ENCODE measurements around the gene ENTPD3. TPM values are rescaled to one million over a fixed set of nuclear protein-coding genes. Genes with fewer than 3 reads are reported as not detected.

ENTPD3 gene
- total RNA-seq, 1 donor: 0.36 TPM

- H3K79me2 ChIP-seq (ENCODE audit: insufficient read depth, low read length): no peaks in the 10 kb centered on the region
- H2AFZ ChIP-seq (ENCODE audit: low read length): no peak overlapping the region
- TF ChIP-seq, protein P1, sequence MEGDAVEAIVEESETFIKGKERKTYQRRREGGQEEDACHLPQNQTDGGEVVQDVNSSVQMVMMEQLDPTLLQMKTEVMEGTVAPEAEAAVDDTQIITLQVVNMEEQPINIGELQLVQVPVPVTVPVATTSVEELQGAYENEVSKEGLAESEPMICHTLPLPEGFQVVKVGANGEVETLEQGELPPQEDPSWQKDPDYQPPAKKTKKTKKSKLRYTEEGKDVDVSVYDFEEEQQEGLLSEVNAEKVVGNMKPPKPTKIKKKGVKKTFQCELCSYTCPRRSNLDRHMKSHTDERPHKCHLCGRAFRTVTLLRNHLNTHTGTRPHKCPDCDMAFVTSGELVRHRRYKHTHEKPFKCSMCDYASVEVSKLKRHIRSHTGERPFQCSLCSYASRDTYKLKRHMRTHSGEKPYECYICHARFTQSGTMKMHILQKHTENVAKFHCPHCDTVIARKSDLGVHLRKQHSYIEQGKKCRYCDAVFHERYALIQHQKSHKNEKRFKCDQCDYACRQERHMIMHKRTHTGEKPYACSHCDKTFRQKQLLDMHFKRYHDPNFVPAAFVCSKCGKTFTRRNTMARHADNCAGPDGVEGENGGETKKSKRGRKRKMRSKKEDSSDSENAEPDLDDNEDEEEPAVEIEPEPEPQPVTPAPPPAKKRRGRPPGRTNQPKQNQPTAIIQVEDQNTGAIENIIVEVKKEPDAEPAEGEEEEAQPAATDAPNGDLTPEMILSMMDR (IDR thresholded peaks at IDR 0.05; ENCODE audit: extremely low read depth, low read depth, low read length): no peak
- H3K4me1 ChIP-seq (ENCODE audit: insufficient read depth, low read length): no peaks in the 10 kb centered on the region
- H3K4me2 ChIP-seq (ENCODE audit: insufficient read depth, low read length): no peak overlapping the region
- no peak overlapping the region for H3K27ac ChIP-seq (ENCODE audit: low read depth, low read length)
- no peaks in the 10 kb centered on the region for H3K9me3 ChIP-seq (ENCODE audit: low read depth, low read length)
- no peak overlapping the region for H3K4me3 ChIP-seq (ENCODE audit: insufficient read depth, low read length)
- H3K27me3 ChIP-seq (ENCODE audit: insufficient read depth, low read length): no peaks in the 10 kb centered on the region
- H3K36me3 ChIP-seq (ENCODE audit: insufficient read depth, low read length): no peaks in the 10 kb centered on the region
- DNase-seq (ENCODE audit: insufficient read length, low spot score, missing footprints): no peak
- no peaks in the 10 kb centered on the region for H4K20me1 ChIP-seq (ENCODE audit: insufficient read depth, low read length)
These were observed 45.8 kb downstream of the ENTPD3 start for GRCh38 chr3:40432793-40433192.

DNA sequence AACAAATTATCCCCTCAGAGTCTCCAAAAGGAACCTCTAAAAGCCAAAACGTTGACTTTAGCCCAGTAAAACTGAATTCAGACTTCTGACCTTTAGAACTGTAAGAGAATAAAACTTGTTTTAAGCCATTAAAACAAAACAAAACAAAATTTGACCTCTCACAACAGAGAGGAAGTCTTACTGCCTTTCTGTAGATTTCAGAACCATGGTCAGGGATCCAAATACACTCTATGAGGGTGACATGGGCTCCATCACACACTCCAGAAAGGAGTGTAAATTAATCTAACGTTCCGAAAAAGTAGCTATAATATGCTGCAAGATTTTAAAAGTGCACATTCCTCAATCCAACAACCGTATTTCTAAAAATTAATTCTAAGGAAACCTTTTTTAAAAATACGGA lies 50.9 kb downstream of the ENTPD3 start:
- Histone ChIP-seq H3K4me2 (ENCODE audit: insufficient read depth, low read length) (no peak overlapping the region), H3K4me1 (ENCODE audit: insufficient read depth, low read length) (no peaks in the 10 kb centered on the region)
- no peak for DNase-seq (ENCODE audit: insufficient read length, low spot score, missing footprints)

GRCh38 chr3:40445062-40445461 lies 58.1 kb downstream of the ENTPD3 start:
- DNase-seq (ENCODE audit: insufficient read length, low spot score, missing footprints): no peak
- no peaks in the 10 kb centered on the region for H3K36me3 ChIP-seq (ENCODE audit: insufficient read depth, low read length)
- H3K27ac ChIP-seq (ENCODE audit: low read depth, low read length): no peak overlapping the region
- H3K4me1 ChIP-seq (ENCODE audit: insufficient read depth, low read length): no peaks in the 10 kb centered on the region
- TF ChIP-seq, protein P1 (IDR thresholded peaks at IDR 0.05; ENCODE audit: extremely low read depth, low read depth, low read length): no peak
- no peak overlapping the region for H2AFZ ChIP-seq (ENCODE audit: low read length)
- H3K79me2 ChIP-seq (ENCODE audit: insufficient read depth, low read length): no peaks in the 10 kb centered on the region
- H3K9me3 ChIP-seq (ENCODE audit: low read depth, low read length): no peaks in the 10 kb centered on the region
- H3K27me3 ChIP-seq (ENCODE audit: insufficient read depth, low read length): no peaks in the 10 kb centered on the region
- H3K4me3 ChIP-seq (ENCODE audit: insufficient read depth, low read length): no peak overlapping the region
- H3K4me2 ChIP-seq (ENCODE audit: insufficient read depth, low read length): no peak overlapping the region
- H4K20me1 ChIP-seq (ENCODE audit: insufficient read depth, low read length): no peaks in the 10 kb centered on the region

More for the DNA sequence above, 50.9 kb downstream of the ENTPD3 start:
- H3K27ac ChIP-seq (ENCODE audit: low read depth, low read length): no peak overlapping the region
- H3K9me3 ChIP-seq (ENCODE audit: low read depth, low read length): no peaks in the 10 kb centered on the region
- H2AFZ ChIP-seq (ENCODE audit: low read length): no peak overlapping the region
- no peaks in the 10 kb centered on the region for H3K79me2 ChIP-seq (ENCODE audit: insufficient read depth, low read length)
- no peaks in the 10 kb centered on the region for H4K20me1 ChIP-seq (ENCODE audit: insufficient read depth, low read length)
- H3K36me3 ChIP-seq (ENCODE audit: insufficient read depth, low read length): no peaks in the 10 kb centered on the region
- H3K4me3 ChIP-seq (ENCODE audit: insufficient read depth, low read length): no peak overlapping the region
- TF ChIP-seq, protein P1 (IDR thresholded peaks at IDR 0.05; ENCODE audit: extremely low read depth, low read depth, low read length): no peak
- H3K27me3 ChIP-seq (ENCODE audit: insufficient read depth, low read length): no peaks in the 10 kb centered on the region

GRCh38 chr3:40445880-40446279 lies 58.9 kb downstream of the ENTPD3 start:
- H3K4me1 ChIP-seq (ENCODE audit: insufficient read depth, low read length): no peaks in the 10 kb centered on the region
- no peak overlapping the region for H2AFZ ChIP-seq (ENCODE audit: low read length)
- no peak overlapping the region for H3K27ac ChIP-seq (ENCODE audit: low read depth, low read length)
- no peak overlapping the region for H3K4me2 ChIP-seq (ENCODE audit: insufficient read depth, low read length)
- DNase-seq (ENCODE audit: insufficient read length, low spot score, missing footprints): no peak
- no peaks in the 10 kb centered on the region for H3K9me3 ChIP-seq (ENCODE audit: low read depth, low read length)
- TF ChIP-seq, protein P1 (IDR thresholded peaks at IDR 0.05; ENCODE audit: extremely low read depth, low read depth, low read length): no peak
- H3K4me3 ChIP-seq (ENCODE audit: insufficient read depth, low read length): no peak overlapping the region
- H4K20me1 ChIP-seq (ENCODE audit: insufficient read depth, low read length): no peaks in the 10 kb centered on the region
- H3K27me3 ChIP-seq (ENCODE audit: insufficient read depth, low read length): no peaks in the 10 kb centered on the region
- no peaks in the 10 kb centered on the region for H3K79me2 ChIP-seq (ENCODE audit: insufficient read depth, low read length)
- H3K36me3 ChIP-seq (ENCODE audit: insufficient read depth, low read length): no peaks in the 10 kb centered on the region

Data from osteoblast (primary cell).